ENCODE measurements around the gene GPR146.

The GPR146 gene

GRCh38 chr7:1079546-1079945, 35.2 kb downstream of the GPR146 start:
- Histone ChIP-seq H3K9me3 (ENCODE audit: control insufficient read depth in 1 of 2, low read length in 2 of 2) (no peaks in the 10 kb centered on the region), H3K4me1 (ENCODE audit: control insufficient read depth in 1 of 2, insufficient read depth in 2 of 2, low read length in 2 of 2) (peaks cover 0 to 22% of the 10 kb centered on the region in 2 donors), H3K36me3 (ENCODE audit: control insufficient read depth in 1 of 2, insufficient read depth in 2 of 2, low read length in 2 of 2) (no peaks in the 10 kb centered on the region), H3K4me3 (ENCODE audit: low read depth in 1 of 2, low read length in 2 of 2) (no peak overlapping the region), H3K27me3 (ENCODE audit: low read depth, low read length) (no peaks in the 10 kb centered on the region), H3K27ac (ENCODE audit: low read length) (no peak overlapping the region)

DNA sequence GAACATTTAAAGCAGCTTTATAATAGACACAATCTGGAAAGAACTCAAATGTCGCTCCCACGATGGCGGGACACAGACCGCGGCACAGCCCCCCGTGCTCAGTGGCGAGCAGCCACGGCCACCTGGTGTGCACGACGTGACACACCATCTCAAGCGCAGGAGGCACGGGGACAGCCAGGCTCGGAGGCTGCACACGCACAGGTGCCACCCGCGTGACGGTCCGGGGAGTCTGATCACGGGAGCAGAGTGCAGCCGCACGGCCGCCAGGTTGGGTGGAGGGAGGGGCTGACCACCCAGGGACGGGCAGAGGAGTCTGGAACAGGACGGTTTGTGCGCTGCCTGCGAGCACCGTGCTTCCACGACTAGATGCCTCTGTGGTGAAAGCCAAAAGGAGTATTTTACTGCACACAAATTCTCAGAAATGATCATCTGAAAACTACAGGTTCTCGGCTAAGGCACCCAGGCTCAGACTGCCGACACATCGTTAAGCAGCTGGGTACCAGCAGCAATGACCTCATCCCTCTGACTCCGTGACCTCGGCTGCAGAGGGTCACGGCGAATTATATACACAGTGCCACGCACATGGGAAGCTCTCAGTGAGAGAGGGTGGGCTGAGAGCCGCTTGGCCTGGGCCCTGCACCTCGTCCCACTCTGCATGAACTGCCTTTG, 36.0 kb downstream of the GPR146 start:
- H3K27ac ChIP-seq (ENCODE audit: low read length), result no peak overlapping the region
- no peak overlapping the region for H3K4me3 ChIP-seq (ENCODE audit: low read depth in 1 of 2, low read length in 2 of 2)
- no peaks in the 10 kb centered on the region for H3K27me3 ChIP-seq (ENCODE audit: low read depth, low read length)
- H3K4me1 ChIP-seq (ENCODE audit: control insufficient read depth in 1 of 2, insufficient read depth in 2 of 2, low read length in 2 of 2), result peaks cover 0 to 22% of the 10 kb centered on the region in 2 donors
- no peaks in the 10 kb centered on the region for H3K9me3 ChIP-seq (ENCODE audit: control insufficient read depth in 1 of 2, low read length in 2 of 2)
- H3K36me3 ChIP-seq (ENCODE audit: control insufficient read depth in 1 of 2, insufficient read depth in 2 of 2, low read length in 2 of 2), result no peaks in the 10 kb centered on the region

DNA sequence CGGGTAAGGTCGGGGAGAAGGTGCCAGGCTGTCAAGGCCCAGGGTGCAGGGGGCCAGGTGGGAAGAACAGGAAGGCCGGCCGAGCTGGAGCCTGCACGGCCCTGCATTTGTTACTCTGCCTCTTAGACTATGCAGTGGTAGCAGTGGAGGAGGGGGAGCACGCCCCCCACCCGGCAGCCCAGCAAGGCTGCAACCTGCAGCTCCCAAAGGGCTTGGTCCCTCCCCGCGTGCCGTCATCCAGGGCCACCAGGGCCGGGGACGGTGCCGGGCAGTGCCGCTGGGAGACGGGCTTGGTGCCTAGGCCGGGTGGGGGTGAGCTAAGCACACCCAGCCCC, 36.5 kb downstream of the GPR146 start:
- Histone ChIP-seq H3K9me3 (ENCODE audit: control insufficient read depth in 1 of 2, low read length in 2 of 2) (no peaks in the 10 kb centered on the region), H3K4me1 (ENCODE audit: control insufficient read depth in 1 of 2, insufficient read depth in 2 of 2, low read length in 2 of 2) (peaks cover 0 to 21% of the 10 kb centered on the region in 2 donors), H3K36me3 (ENCODE audit: control insufficient read depth in 1 of 2, insufficient read depth in 2 of 2, low read length in 2 of 2) (no peaks in the 10 kb centered on the region), H3K4me3 (ENCODE audit: low read depth in 1 of 2, low read length in 2 of 2) (no peak overlapping the region), H3K27me3 (ENCODE audit: low read depth, low read length) (no peaks in the 10 kb centered on the region), H3K27ac (ENCODE audit: low read length) (no peak overlapping the region)

DNA sequence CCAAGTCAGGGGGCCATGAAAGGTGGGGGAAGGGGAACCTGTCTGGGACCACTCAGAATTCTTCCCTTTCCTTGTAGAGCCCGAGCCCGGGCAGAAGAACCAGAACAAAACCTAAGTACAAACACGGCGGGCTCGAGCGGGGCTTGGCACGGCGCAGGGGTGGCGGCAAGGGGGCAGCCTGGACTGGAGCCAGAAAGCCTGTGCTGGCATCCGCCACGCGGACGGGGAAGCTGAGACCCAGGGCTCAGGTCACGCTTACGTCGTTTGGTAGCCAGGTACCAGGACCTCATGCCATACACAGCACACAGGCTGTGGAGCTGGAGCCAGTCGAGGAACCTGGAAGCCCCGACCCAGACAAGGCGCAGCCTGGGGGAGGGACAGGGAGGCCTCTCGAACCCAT, 37.0 kb downstream of the GPR146 start:
- no peaks in the 10 kb centered on the region for H3K9me3 ChIP-seq (ENCODE audit: control insufficient read depth in 1 of 2, low read length in 2 of 2)
- no peaks in the 10 kb centered on the region for H3K36me3 ChIP-seq (ENCODE audit: control insufficient read depth in 1 of 2, insufficient read depth in 2 of 2, low read length in 2 of 2)
- H3K4me3 ChIP-seq (ENCODE audit: low read depth in 1 of 2, low read length in 2 of 2), result no peak overlapping the region
- no peaks in the 10 kb centered on the region for H3K27me3 ChIP-seq (ENCODE audit: low read depth, low read length)
- H3K4me1 ChIP-seq (ENCODE audit: control insufficient read depth in 1 of 2, insufficient read depth in 2 of 2, low read length in 2 of 2), result peaks cover 0 to 19% of the 10 kb centered on the region in 2 donors
- no peak overlapping the region for H3K27ac ChIP-seq (ENCODE audit: low read length)

GRCh38 chr7:1081931-1082401, 37.6 kb downstream of the GPR146 start:
- Histone ChIP-seq H3K4me3 (ENCODE audit: low read depth in 1 of 2, low read length in 2 of 2) (no peak overlapping the region), H3K9me3 (ENCODE audit: control insufficient read depth in 1 of 2, low read length in 2 of 2) (no peaks in the 10 kb centered on the region), H3K27me3 (ENCODE audit: low read depth, low read length) (no peaks in the 10 kb centered on the region), H3K36me3 (ENCODE audit: control insufficient read depth in 1 of 2, insufficient read depth in 2 of 2, low read length in 2 of 2) (no peaks in the 10 kb centered on the region), H3K4me1 (ENCODE audit: control insufficient read depth in 1 of 2, insufficient read depth in 2 of 2, low read length in 2 of 2) (peaks cover under 1 to 24% of the 10 kb centered on the region in 2 donors), H3K27ac (ENCODE audit: low read length) (no peak overlapping the region)

- Histone ChIP-seq H3K27ac (ENCODE audit: low read length) (no peak overlapping the region), H3K27me3 (ENCODE audit: low read depth, low read length) (no peaks in the 10 kb centered on the region), H3K36me3 (ENCODE audit: control insufficient read depth in 1 of 2, insufficient read depth in 2 of 2, low read length in 2 of 2) (no peaks in the 10 kb centered on the region), H3K9me3 (ENCODE audit: control insufficient read depth in 1 of 2, low read length in 2 of 2) (no peaks in the 10 kb centered on the region), H3K4me1 (ENCODE audit: control insufficient read depth in 1 of 2, insufficient read depth in 2 of 2, low read length in 2 of 2) (peaks cover 9 to 39% of the 10 kb centered on the region in 2 donors), H3K4me3 (ENCODE audit: low read depth in 1 of 2, low read length in 2 of 2) (no peak overlapping the region)
Observed at GRCh38 chr7:1083729-1084657, 39.6 kb downstream of the GPR146 start.

GRCh38 chr7:1085266-1085665, 40.9 kb downstream of the GPR146 start:
- Histone ChIP-seq H3K36me3 (ENCODE audit: control insufficient read depth in 1 of 2, insufficient read depth in 2 of 2, low read length in 2 of 2) (no peaks in the 10 kb centered on the region), H3K4me1 (ENCODE audit: control insufficient read depth in 1 of 2, insufficient read depth in 2 of 2, low read length in 2 of 2) (peaks cover 9 to 39% of the 10 kb centered on the region in 2 donors), H3K27ac (ENCODE audit: low read length) (no peak overlapping the region), H3K4me3 (ENCODE audit: low read depth in 1 of 2, low read length in 2 of 2) (no peak overlapping the region), H3K9me3 (ENCODE audit: control insufficient read depth in 1 of 2, low read length in 2 of 2) (no peaks in the 10 kb centered on the region), H3K27me3 (ENCODE audit: low read depth, low read length) (no peaks in the 10 kb centered on the region)

DNA sequence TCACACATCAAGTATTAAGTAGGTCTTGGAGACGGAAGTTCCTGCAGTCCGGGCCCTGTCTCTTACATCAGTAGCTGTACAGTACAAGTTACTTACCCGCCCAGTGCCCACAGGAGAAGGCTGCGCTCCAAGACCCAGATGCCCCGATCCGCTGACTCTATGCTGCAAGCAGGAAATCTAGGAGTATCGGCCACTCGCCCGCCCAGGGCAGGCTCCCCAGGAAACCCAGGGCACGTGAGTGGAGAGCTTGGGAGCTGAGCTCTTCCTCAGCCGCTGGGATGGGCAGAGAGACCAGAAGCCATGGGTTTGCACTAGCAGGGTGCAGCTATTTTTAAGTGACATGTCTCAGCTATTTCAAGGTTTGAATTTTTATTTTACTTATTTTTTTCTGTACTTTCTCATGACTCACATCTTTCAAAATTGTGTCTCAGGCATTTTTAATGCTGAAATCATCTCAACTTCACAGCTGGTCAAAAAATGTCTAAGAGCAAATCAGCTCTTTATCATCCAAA, 41.6 kb downstream of the GPR146 start:
- no peaks in the 10 kb centered on the region for H3K27me3 ChIP-seq (ENCODE audit: low read depth, low read length)
- H3K36me3 ChIP-seq (ENCODE audit: control insufficient read depth in 1 of 2, insufficient read depth in 2 of 2, low read length in 2 of 2), result no peaks in the 10 kb centered on the region
- no peak overlapping the region for H3K27ac ChIP-seq (ENCODE audit: low read length)
- peaks cover 9 to 39% of the 10 kb centered on the region in 2 donors for H3K4me1 ChIP-seq (ENCODE audit: control insufficient read depth in 1 of 2, insufficient read depth in 2 of 2, low read length in 2 of 2)
- no peaks in the 10 kb centered on the region for H3K9me3 ChIP-seq (ENCODE audit: control insufficient read depth in 1 of 2, low read length in 2 of 2)
- no peak overlapping the region for H3K4me3 ChIP-seq (ENCODE audit: low read depth in 1 of 2, low read length in 2 of 2)

GRCh38 chr7:1086588-1087464, 42.5 kb downstream of the GPR146 start:
- peak overlapping the region; percentile 61 for H3K4me3 ChIP-seq (ENCODE audit: low read depth in 1 of 2, low read length in 2 of 2)
- H3K9me3 ChIP-seq (ENCODE audit: control insufficient read depth in 1 of 2, low read length in 2 of 2), result no peaks in the 10 kb centered on the region
- H3K27me3 ChIP-seq (ENCODE audit: low read depth, low read length), result no peaks in the 10 kb centered on the region
- H3K36me3 ChIP-seq (ENCODE audit: control insufficient read depth in 1 of 2, insufficient read depth in 2 of 2, low read length in 2 of 2), result peaks cover 2 to 4% of the 10 kb centered on the region in 2 donors
- no peak overlapping the region for H3K27ac ChIP-seq (ENCODE audit: low read length)
- peaks cover 9 to 32% of the 10 kb centered on the region in 2 donors for H3K4me1 ChIP-seq (ENCODE audit: control insufficient read depth in 1 of 2, insufficient read depth in 2 of 2, low read length in 2 of 2)

DNA sequence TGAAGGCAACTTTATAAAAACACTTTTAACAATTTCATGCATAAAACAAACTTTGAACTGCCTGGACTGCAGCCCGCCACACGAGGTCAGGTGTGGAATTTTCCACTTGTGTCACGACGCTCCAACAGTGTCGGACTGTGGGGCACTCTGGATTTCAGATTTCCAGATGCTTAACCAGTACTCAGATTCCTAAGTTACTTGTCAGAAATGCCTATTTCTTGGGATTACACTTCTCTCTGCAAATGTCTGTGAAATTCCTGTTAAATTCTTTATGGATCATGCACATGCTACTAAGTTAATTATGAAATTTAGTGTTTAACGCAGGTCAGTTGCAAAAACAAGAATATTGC, 43.1 kb downstream of the GPR146 start:
- peaks cover 9 to 25% of the 10 kb centered on the region in 2 donors for H3K4me1 ChIP-seq (ENCODE audit: control insufficient read depth in 1 of 2, insufficient read depth in 2 of 2, low read length in 2 of 2)
- no peaks in the 10 kb centered on the region for H3K9me3 ChIP-seq (ENCODE audit: control insufficient read depth in 1 of 2, low read length in 2 of 2)
- no peaks in the 10 kb centered on the region for H3K27me3 ChIP-seq (ENCODE audit: low read depth, low read length)
- peaks cover 5 to 10% of the 10 kb centered on the region in 2 donors for H3K36me3 ChIP-seq (ENCODE audit: control insufficient read depth in 1 of 2, insufficient read depth in 2 of 2, low read length in 2 of 2)
- H3K27ac ChIP-seq (ENCODE audit: low read length), result no peak overlapping the region
- peak overlapping the region; percentile 61 for H3K4me3 ChIP-seq (ENCODE audit: low read depth in 1 of 2, low read length in 2 of 2)

Measured in muscle layer of duodenum (tissue), 2 donors.